ENCODE results near the gene KLHL36.
A peak's percentile ranks its signal among the peaks of the same experiment; 100 is the strongest.

Gene KLHL36

GRCh38 chr16:84699712-84700445, 51.6 kb downstream of the KLHL36 start, which contains the start of gene USP10:
TSS of gene USP10 (plus strand) at chr16:84700000. CDS start at chr16:84700091, 91 bp downstream.
- peak; percentile 6 for DNase-seq

GRCh38 chr16:84700446-84701300, 52.4 kb downstream of the KLHL36 start:
- no peak for DNase-seq

- DNase-seq: no peak
Observed at GRCh38 chr16:84703681-84704080, 55.4 kb downstream of the KLHL36 start.

DNA sequence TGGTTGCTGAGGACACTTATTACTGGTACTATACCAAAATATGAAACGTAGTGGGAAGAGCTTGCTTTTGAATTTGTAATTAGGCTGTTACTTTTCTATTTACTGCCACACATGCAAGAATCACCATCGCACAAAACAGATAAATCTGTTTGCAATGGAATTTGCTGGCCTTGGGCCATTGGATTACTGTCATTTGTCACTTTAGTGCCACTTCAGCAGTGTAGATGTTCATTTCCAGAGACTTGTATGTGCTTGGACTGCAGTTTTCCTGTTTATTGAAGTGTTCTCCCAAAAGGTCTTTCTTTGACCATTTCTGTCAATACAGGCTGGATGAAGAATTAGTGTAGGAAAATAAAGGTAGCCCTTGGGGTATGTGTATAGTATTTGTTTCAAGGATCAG, 55.9 kb downstream of the KLHL36 start:
- DNase-seq: no peak

- no peak for DNase-seq
Observed at GRCh38 chr16:84706856-84707255, 58.5 kb downstream of the KLHL36 start.

DNA sequence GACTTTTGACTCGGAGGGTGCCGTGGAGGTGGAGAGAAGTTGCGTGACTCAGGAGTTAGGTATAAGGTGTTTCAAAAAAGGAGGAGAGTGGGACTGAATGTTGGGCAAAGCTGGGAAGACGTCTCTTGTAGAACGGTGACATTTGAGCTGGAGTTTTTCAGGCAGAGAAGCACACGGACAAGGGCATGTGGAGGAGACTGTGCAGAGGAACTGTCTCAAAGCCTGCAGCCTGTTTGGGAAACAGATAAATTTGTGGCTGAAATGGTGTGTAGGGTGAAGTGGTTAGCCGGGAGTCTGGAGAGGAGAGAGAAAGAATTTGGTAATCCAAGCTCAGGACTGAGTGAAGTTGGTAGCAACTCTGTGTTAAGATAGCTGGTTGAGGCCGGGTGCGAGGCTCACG, 61.3 kb downstream of the KLHL36 start:
- DNase-seq: no peak

DNA sequence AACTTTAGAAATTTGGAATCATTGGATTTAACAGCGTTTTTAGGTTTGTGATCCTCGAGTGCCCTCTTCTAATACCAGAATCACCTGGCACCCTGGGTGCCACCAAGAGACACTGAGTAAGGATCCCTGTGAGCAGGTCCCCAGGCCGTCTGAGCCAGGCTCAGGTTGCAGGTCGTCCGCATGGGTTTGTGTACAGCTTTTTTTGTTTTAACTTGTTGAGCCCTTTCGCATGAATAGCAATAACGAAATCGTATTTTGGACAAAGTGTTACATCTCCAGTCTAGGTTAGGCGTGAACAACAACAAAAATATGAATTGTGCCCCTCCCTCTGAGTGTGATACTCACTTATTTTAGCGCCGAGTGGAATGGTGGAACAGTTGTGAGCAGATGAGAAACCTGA, 62.4 kb downstream of the KLHL36 start:
- no peak for DNase-seq
